K562 (cell line): ENCODE results near the gene TRMU. TPM values are rescaled to one million over a fixed set of nuclear protein-coding genes. Genes with fewer than 3 reads are reported as not detected.

Experiments used
- DLX4 ChIP-seq: fragments of 250-450 bp; sonication (Bioruptor Pico); IDR thresholded peaks from 2 replicates; pipeline ENCODE4 v1.6.1; 2021; ENCODE audit warnings: mild to moderate bottlenecking
- ZNF318 ChIP-seq, 2 experiments: fragments of 450-650 bp; IDR thresholded peaks; 2 replicates each; pipeline ENCODE4 v1.6.1; 2016; ENCODE audit warnings: mild to moderate bottlenecking in 2 of 2, borderline replicate concordance in 1 of 2, low read depth in 1 of 2, moderate library complexity in 1 of 2
- ZNF384 ChIP-seq: IDR thresholded peaks from 2 replicates; pipeline ENCODE4 v1.6.1; 2012; ENCODE audit warnings: low read depth, low read length, improper control_type of control experiment
- polyA plus RNA-seq, 8 experiments: library from polyadenylated mRNA; depleted of rRNA in 4 of 8; stranded (reverse) in 5 of 8; unstranded in 3 of 8; fragments of >200 nt; fragmentation: Nextera tagmentation in 2 of 8; fragmentation: Illumina TruSeq in 1 of 8; extraction: Ambion mirVana in 2 of 8; extraction: Trizol in 1 of 8; gene quantifications; 2 replicates each; pipeline versions ENCODE4 v1.2.1 to v1.2.3, GENCODE V29; 2011 to 2014; ENCODE audit warnings: inconsistent platforms in 1 of 8, missing spikeins in 1 of 8
- total RNA-seq, 7 experiments: library from RNA; depleted of rRNA in 6 of 7; stranded (reverse); fragments of >200 nt in 6 of 7; fragmentation: Illumina TruSeq in 2 of 7; extraction: Trizol in 2 of 7; gene quantifications; 2 replicates each; pipeline versions ENCODE4 v1.2.1 to v1.2.3, GENCODE V29; 2011 to 2021; ENCODE audit warnings: low replicate concordance in 1 of 7

TRMU gene
- total and polyA plus RNA-seq, 9 of the 15 experiments (the other 6 are each of a cell fraction or from before 2014, with no cell fraction given) = 2.3 to 49.9 (median 35.3) TPM

GRCh38 chr22:46308283-46308988, 27.1 kb upstream of the TRMU start (continued):
- TF ChIP-seq ZNF318 (IDR thresholded peaks at IDR 0.05; ENCODE audit: borderline replicate concordance in 1 of 2, low read depth in 1 of 2) = no peak
- no peak for TF ChIP-seq DLX4 (CRISPR knock-in tag)
- TF ChIP-seq ZNF384 = no peak
